Measurements from ENCODE around the gene DPEP1. TPM values are rescaled to one million over a fixed set of nuclear protein-coding genes. Genes with fewer than 3 reads are reported as not detected.

The DPEP1 gene
- total RNA-seq: 0.24 TPM in 1 of 2 replicates, not detected in the other

DNA sequence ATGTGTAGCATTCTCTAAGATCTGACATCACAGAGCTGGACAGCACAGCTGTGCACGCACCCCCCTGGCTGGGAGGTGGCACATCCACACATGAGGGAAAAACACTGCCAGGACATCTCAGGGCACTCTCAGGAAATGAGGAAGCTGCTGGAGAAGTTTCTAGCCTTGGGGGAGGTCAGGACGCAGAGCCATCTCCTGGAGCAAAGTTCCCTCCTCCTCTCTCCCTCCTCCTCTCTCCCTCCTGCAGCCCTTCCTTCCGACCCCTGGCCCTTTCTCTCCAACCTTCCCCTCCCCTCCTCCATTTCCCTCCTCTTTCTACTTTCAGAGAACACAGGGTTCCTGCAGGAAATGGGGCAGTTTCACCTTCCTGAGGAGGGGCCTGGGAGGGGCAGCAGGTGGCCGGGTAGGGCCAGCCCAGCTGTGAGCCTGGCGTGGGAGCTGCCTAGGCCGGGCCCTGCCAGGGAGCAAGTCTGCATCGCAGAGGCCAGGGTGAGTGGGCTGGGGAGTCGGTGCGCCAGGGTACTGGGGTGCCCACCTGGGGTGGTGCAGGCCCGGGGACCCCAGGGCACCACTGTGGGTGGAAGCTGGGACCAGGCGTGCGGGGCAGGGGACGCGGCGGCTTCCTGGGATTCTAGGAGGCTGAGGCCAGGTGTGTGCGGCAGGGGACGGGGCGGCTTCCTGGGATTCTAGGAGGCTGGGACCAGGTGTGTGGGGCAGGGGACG is at the start of gene DPEP1:
DPEP1 (plus strand) TSS at position 412 of the 723 bp plus-strand sequence. CDS start 16,769 bp downstream, outside the sequence.

GRCh38 chr16:89575247-89576152 is 37.9 kb upstream of the DPEP1 start, which contains the start of gene CPNE7:
Gene CPNE7, plus strand, starts transcription at chr16:89575758. Its CDS starts 140 bp downstream, at chr16:89575898.

GRCh38 chr16:89657442-89658220 is 44.2 kb downstream of the DPEP1 start, which contains the start of the genes CHMP1A and SPATA33:
Gene CHMP1A, minus strand, starts transcription at chr16:89657708. Its CDS starts 120 bp downstream, at chr16:89657588.
Gene SPATA33, plus strand, starts transcription at chr16:89657836. Its CDS starts 76 bp downstream, at chr16:89657912.

DNA sequence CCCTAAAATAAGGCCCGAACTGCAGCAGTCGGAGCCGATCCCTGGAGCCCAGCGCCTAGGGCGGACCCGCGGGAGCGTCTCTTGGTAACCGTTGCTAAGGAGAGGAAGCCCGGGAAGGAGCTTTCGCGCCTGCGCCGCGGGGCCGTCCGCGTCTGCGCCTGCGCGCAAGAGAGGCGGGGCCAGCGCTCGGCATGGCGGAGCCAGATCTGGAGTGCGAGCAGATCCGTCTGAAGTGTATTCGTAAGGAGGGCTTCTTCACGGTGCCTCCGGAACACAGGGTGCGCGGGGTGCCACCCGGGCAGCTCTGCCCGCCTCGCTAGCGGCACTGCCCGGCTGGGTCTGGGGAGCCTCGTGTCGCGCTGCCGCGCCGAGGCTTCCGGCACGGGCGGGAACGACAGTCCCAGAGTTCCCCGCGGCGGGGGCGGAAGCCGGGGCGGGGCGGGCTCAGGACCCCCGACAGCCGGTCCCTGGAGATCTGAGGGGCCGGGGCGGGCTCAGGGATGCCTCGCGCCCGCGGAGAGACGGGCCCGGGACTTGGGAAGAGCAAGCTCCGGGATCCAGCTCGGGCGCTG is 73.2 kb downstream of the DPEP1 start, which contains the start of gene CDK10:
CDK10 (plus strand) TSS at position 170 of the 572 bp plus-strand sequence; CDS start at position 192, 22 bp downstream.

Other genes with a start within 250 kb of the DPEP1 start
- 38.8 and 46.3 TPM in 2 replicates for gene ANKRD11, start 123.1 kb upstream of the DPEP1 start, total RNA-seq
- 78.1 and 87.0 TPM in 2 replicates for gene SPG7, start 105.2 kb upstream of the DPEP1 start, total RNA-seq
- gene RPL13, start 53.0 kb upstream of the DPEP1 start, total RNA-seq: 5,597 and 6,631 TPM in 2 replicates
- 1.7 and 16.9 TPM in 2 replicates for gene CPNE7, start 37.9 kb upstream of the DPEP1 start, total RNA-seq
- gene CHMP1A, start 44.1 kb downstream of the DPEP1 start, total RNA-seq: 73.1 and 148 TPM in 2 replicates
- 0.43 and 1.7 TPM in 2 replicates for gene SPATA33, start 44.2 kb downstream of the DPEP1 start, total RNA-seq
- 31.1 and 51.3 TPM in 2 replicates for gene CDK10, start 73.0 kb downstream of the DPEP1 start, total RNA-seq
- gene SPATA2L, start 88.1 kb downstream of the DPEP1 start, total RNA-seq: 9.4 and 22.4 TPM in 2 replicates
- 3.2 and 3.6 TPM in 2 replicates for gene VPS9D1, start 107.3 kb downstream of the DPEP1 start, total RNA-seq
- gene ZNF276, start 107.9 kb downstream of the DPEP1 start, total RNA-seq: 19.0 and 21.2 TPM in 2 replicates
- gene FANCA, start 203.0 kb downstream of the DPEP1 start, total RNA-seq: 0.85 and 6.3 TPM in 2 replicates
- 1.1 and 2.4 TPM in 2 replicates for gene SPIRE2, start 214.8 kb downstream of the DPEP1 start, total RNA-seq

All from tracheal epithelial cell (primary cell).